Suprapubic skin (tissue), 4 donors: ENCODE data around the gene AKR1A1. TPM values are rescaled to one million over a fixed set of nuclear protein-coding genes. Genes with fewer than 3 reads are reported as not detected.
A peak's percentile ranks its signal among the peaks of the same experiment; 100 is the strongest.
"Not testable (repeated sequence)": the region's sequence is repeated elsewhere in the genome, so short reads cannot be mapped to it uniquely, and the experiment has no call there.

Experiments
- DNase-seq, 2 donors: peaks; one replicate each; pipeline ENCODE4 v3.0.0-alpha.2; 2019; ENCODE audit warnings: low spot score in 2 of 2
- H3K27ac ChIP-seq: fragments of 200-600 bp; sonication (generic); one replicate; pipeline ENCODE4 v1.5.1; 2019
- H3K27me3 ChIP-seq: fragments of 200-600 bp; sonication (generic); one replicate; pipeline ENCODE4 v1.5.1; 2019
- H3K36me3 ChIP-seq: fragments of 200-600 bp; sonication (generic); one replicate; pipeline ENCODE4 v1.5.1; 2019
- H3K4me1 ChIP-seq: fragments of 200-600 bp; sonication (generic); one replicate; pipeline ENCODE4 v1.5.1; 2019
- H3K4me3 ChIP-seq: fragments of 200-600 bp; sonication (generic); one replicate; pipeline ENCODE4 v1.5.1; 2019; ENCODE audit warnings: mild to moderate bottlenecking
- H3K9me3 ChIP-seq: fragments of 200-600 bp; sonication (generic); one replicate; pipeline ENCODE4 v1.5.1; 2019
- EP300 ChIP-seq: sonication (generic); formaldehyde crosslinking; IDR thresholded peaks from one replicate; pipeline ENCODE4 v1.6.1; 2017; ENCODE audit warnings: antibody characterized with exemption
- POLR2A ChIP-seq, 2 donors: fragments of 450-650 bp; IDR thresholded peaks; one replicate each; pipeline ENCODE4 v1.6.1; 2017; ENCODE audit warnings: antibody characterized with exemption in 2 of 2, mild to moderate bottlenecking in 2 of 2, moderate library complexity in 2 of 2
- POLR2AphosphoS5 ChIP-seq, 3 donors: sonication (generic); formaldehyde crosslinking; IDR thresholded peaks; one replicate each; pipeline ENCODE4 v1.6.1; 2017; ENCODE audit warnings: antibody characterized with exemption in 3 of 3
- WGBS: methylation state at CpG from one replicate; pipeline ENCODE4 v1.1.5; 2018; 5-methylcytosine and 5-hydroxymethylcytosine counted together
- total RNA-seq, 4 donors: library from RNA; depleted of rRNA; stranded (reverse); fragments of >200 nt; gene quantifications; one replicate each; pipeline ENCODE4 v1.1.0, GENCODE V29; 2016
- TF ChIP-seq, protein P1 (sequence below), 2 donors: fragments of 200-600 bp in 1 of 2; fragments of 450-650 bp in 1 of 2; sonication (generic) in 1 of 2; IDR thresholded peaks; one replicate each; pipeline ENCODE4 v1.5.1; 2016 to 2019; ENCODE audit warnings: antibody characterized with exemption in 2 of 2, mild to moderate bottlenecking in 1 of 2, moderate library complexity in 1 of 2

Gene AKR1A1
- total RNA-seq, 4 donors from 2014 or later = 60.1 to 87.1 (median 82.8) TPM

DNA sequence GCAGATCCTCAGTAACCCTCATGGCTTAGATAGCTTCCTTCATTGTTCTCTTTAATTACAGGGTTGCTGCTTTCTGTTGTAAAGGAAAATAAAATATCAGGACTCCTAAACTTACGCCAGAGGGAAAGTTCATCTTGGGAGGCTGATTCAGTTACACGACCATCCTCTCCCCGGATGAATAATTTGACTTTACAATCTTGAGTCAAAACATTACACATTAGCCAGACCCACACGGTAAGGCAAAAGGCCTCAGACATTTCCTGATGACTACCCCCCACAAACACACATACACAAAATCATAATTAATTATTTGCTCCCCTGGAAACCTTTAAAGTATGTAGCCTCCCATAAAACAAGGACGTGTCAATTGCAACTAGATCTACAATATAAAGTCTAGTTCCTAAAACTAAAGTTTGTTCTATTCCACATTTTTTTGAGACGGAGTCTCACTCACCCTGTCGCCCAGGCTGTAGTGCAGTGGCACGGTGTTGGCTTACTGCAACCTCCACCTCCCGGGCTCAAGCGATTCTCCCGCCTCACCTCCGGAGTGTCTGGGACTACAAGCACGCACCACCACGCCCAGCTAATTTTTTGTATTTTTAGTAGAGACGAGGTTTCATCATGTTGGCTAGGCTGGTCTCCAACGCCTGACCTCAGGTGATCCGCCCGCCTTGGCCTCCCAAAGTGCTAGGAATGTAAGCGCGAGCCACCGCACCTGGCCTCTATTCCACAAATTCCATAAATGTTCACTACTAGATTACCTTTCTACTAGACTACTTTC, 28.1 kb upstream of the AKR1A1 start:
- H3K4me3 ChIP-seq = peak overlapping the region; percentile 83
- H3K9me3 ChIP-seq = no peaks in the 10 kb centered on the region
- no peak for TF ChIP-seq EP300
- peaks cover 8% of the 10 kb centered on the region for H3K36me3 ChIP-seq
- H3K4me1 ChIP-seq = peaks cover 30% of the 10 kb centered on the region
- H3K27me3 ChIP-seq = no peaks in the 10 kb centered on the region
- H3K27ac ChIP-seq = peak overlapping the region; percentile 89
- WGBS = 61% methylated on average over 21 of the region's 21 CpGs
- no peak for DNase-seq

DNA sequence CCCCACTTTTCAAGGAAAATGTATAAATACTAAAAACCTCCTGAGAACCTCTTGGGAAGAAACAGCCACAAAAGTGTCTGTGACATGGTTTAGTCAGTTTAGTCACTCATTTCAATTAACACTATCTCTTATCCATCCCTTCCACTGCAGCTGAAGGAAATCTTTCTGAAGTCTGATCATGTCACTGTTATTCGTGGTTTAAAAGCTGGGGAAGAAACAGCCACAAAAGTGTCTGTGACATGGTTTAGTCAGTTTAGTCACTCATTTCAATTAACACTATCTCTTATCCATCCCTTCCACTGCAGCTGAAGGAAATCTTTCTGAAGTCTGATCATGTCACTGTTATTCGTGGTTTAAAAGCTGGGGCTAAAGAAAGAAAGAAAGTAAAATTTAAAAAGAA, 27.1 kb upstream of the AKR1A1 start:
- not testable (repeated sequence) for H3K27me3 ChIP-seq, DNase-seq, H3K4me3 ChIP-seq, H3K36me3 ChIP-seq, H3K27ac ChIP-seq, H3K9me3 ChIP-seq
- peaks cover 29% of the 10 kb centered on the region for H3K4me1 ChIP-seq
- WGBS = 70% methylated on average over 2 of the region's 2 CpGs

DNA sequence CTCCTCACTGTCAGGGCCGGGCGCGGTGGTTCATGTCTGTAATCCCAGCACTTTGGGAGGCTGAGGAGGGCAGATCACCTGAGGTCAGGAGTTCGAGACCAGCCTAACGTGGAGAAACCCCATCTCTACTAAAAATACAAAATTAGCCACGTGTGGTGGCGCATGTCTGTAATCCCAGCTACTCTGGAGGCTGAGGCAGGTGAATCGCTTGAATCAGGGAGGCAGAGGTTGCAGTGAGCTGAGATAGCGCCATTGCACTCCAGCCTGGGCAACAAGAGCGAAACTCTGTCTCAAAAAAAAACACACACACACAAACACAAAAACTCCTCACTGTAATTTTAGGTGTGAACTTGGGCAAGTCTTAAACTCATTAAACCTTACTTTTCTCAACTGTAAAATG, 26.7 kb upstream of the AKR1A1 start:
- not testable (repeated sequence) for H3K36me3 ChIP-seq, H3K27me3 ChIP-seq, H3K4me3 ChIP-seq, H3K9me3 ChIP-seq, DNase-seq, H3K27ac ChIP-seq
- peaks cover 25% of the 10 kb centered on the region for H3K4me1 ChIP-seq
- WGBS = 90% methylated on average over 10 of the region's 10 CpGs

DNA sequence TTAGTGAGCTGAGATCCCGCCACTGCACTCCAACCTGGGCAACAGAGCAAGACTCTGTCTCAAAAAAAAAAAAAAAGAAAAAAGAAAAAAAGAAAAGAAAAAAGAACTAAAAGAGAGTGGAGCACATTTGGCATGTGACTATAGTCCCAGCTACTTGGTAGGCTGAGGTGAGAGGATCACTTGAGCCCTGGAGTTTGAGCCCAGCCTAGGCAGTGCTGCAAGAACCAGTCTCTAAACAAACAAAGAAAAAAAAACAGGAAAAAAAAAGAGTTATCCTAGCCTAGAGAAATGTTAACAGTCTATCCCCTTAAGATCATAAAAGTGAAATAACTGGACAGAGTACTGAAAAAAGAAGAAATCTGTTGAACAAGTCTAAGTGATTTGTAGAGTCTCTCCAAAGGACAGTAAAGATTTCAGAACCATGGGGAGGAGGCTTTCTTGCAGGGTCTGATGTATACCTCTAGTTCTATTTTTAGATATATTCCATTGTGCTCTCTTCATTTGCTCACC, 24.4 kb upstream of the AKR1A1 start:
- Histone ChIP-seq H3K4me1 (peaks cover 9% of the 10 kb centered on the region), H3K27me3 (no peaks in the 10 kb centered on the region), H3K4me3 (no peak overlapping the region), H3K9me3 (no peaks in the 10 kb centered on the region), H3K36me3 (no peaks in the 10 kb centered on the region), H3K27ac (no peak overlapping the region)
- no peak for DNase-seq
- TF ChIP-seq EP300 (no peak), POLR2AphosphoS5 (IDR thresholded peaks at IDR 0.05) (no peak), POLR2A (IDR thresholded peaks at IDR 0.05) (no peak)
- TF ChIP-seq, protein P1, sequence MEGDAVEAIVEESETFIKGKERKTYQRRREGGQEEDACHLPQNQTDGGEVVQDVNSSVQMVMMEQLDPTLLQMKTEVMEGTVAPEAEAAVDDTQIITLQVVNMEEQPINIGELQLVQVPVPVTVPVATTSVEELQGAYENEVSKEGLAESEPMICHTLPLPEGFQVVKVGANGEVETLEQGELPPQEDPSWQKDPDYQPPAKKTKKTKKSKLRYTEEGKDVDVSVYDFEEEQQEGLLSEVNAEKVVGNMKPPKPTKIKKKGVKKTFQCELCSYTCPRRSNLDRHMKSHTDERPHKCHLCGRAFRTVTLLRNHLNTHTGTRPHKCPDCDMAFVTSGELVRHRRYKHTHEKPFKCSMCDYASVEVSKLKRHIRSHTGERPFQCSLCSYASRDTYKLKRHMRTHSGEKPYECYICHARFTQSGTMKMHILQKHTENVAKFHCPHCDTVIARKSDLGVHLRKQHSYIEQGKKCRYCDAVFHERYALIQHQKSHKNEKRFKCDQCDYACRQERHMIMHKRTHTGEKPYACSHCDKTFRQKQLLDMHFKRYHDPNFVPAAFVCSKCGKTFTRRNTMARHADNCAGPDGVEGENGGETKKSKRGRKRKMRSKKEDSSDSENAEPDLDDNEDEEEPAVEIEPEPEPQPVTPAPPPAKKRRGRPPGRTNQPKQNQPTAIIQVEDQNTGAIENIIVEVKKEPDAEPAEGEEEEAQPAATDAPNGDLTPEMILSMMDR (IDR thresholded peaks at IDR 0.05) = no peak
- WGBS = 100% methylated on average over 1 of the region's 1 CpG

DNA sequence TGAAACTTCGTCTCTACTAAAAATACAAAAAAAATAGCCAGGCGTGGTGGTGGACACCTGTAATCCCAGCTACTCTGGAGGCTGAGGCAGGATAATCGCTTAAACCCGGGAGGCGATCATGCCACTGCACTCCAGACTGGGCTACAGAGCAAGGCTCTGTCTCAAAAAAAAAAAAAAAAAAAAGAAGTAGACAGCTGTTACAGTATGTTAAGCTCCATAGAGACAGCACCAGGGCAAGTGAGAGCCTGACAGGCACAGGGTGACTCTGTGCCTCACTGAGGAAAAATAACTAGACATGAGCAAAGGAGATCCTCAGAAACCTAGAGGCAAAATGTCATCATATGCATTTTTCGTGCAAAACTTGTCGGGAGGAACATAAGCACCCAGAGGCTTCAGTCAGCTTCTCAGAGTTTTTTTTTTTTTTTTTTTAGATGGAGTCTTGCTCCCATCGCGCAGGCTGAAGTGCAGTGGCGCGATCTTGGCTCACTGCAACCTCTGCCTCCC, 19.9 kb upstream of the AKR1A1 start:
- 93% methylated on average over 11 of the region's 11 CpGs for WGBS

DNA sequence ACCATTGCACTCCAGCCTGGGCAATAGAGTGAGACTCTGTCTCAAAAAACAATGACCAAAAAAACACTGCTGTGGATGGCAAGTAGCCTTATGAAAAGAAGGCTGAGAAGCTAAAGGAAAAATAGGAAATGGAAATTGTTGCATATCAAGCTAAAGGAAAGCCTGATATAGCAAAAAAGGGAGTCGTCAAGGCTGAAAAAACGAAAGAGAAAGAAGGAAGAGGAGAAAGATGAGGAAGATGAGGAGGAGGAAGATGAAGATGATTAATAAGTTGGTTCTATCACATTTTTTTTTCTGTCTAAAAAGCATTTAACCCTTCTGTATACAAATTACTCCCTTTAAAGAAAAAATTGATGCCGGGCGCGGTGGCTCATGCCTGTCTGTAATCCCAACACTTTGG, 18.8 kb upstream of the AKR1A1 start:
- no peaks in the 10 kb centered on the region for H3K9me3 ChIP-seq
- no peak for DNase-seq
- TF ChIP-seq EP300 = no peak
- TF ChIP-seq, protein P1 (IDR thresholded peaks at IDR 0.05) = no peak
- no peak for TF ChIP-seq POLR2A (IDR thresholded peaks at IDR 0.05)
- no peak for TF ChIP-seq POLR2AphosphoS5 (IDR thresholded peaks at IDR 0.05)
- H3K27me3 ChIP-seq = no peaks in the 10 kb centered on the region
- WGBS = 88% methylated on average over 5 of the region's 5 CpGs
- H3K36me3 ChIP-seq = no peaks in the 10 kb centered on the region
- H3K27ac ChIP-seq = no peak overlapping the region
- H3K4me3 ChIP-seq = no peak overlapping the region
- H3K4me1 ChIP-seq = no peaks in the 10 kb centered on the region

More for the DNA sequence above, 19.9 kb upstream of the AKR1A1 start:
- no peaks in the 10 kb centered on the region for H3K27me3 ChIP-seq
- H3K27ac ChIP-seq = no peak overlapping the region
- DNase-seq = no peak
- TF ChIP-seq EP300 = no peak
- no peak for TF ChIP-seq POLR2A (IDR thresholded peaks at IDR 0.05)
- TF ChIP-seq, protein P1 (IDR thresholded peaks at IDR 0.05) = no peak
- TF ChIP-seq POLR2AphosphoS5 (IDR thresholded peaks at IDR 0.05) = no peak
- H3K4me1 ChIP-seq = no peaks in the 10 kb centered on the region
- H3K36me3 ChIP-seq = no peaks in the 10 kb centered on the region
- no peaks in the 10 kb centered on the region for H3K9me3 ChIP-seq
- no peak overlapping the region for H3K4me3 ChIP-seq
